Measurements from ENCODE around the gene GRAMD2B. TPM values are rescaled to one million over a fixed set of nuclear protein-coding genes. Genes with fewer than 3 reads are reported as not detected.

GRAMD2B gene
- total RNA-seq, 1 donor from 2014 or later: 15.0 TPM

DNA sequence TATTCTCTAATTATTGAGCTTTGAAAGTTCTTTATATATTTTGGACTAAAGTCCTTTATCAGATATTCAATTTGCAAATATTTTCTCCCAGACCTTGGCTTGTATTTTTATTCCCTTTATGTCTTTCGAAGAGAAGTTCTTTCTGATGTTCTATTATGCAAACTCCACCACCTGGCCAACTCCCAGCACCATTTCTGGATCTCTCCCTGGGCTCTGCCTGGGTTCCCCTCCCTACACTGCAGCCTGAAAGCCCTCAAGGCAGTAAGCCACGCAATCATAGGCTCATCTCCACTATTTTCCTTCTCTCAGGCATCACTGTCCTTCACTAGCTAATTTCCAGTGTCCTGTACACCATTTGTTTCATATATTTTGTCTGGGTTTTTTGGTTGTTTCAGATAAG lies 76.1 kb downstream of the GRAMD2B start:
- Mint-ChIP-seq H3K36me3 (peaks cover 3% of the 10 kb centered on the region), H3K4me3 (no peak overlapping the region), H3K4me1 (no peaks in the 10 kb centered on the region), H3K27me3 (ENCODE audit: low read depth) (no peaks in the 10 kb centered on the region), H3K9me3 (no peaks in the 10 kb centered on the region), H3K27ac (no peak overlapping the region)
- no peak for DNase-seq (ENCODE audit: low spot score in 2 of 2, unreplicated experiment in 2 of 2)
- TF ChIP-seq, protein P1, sequence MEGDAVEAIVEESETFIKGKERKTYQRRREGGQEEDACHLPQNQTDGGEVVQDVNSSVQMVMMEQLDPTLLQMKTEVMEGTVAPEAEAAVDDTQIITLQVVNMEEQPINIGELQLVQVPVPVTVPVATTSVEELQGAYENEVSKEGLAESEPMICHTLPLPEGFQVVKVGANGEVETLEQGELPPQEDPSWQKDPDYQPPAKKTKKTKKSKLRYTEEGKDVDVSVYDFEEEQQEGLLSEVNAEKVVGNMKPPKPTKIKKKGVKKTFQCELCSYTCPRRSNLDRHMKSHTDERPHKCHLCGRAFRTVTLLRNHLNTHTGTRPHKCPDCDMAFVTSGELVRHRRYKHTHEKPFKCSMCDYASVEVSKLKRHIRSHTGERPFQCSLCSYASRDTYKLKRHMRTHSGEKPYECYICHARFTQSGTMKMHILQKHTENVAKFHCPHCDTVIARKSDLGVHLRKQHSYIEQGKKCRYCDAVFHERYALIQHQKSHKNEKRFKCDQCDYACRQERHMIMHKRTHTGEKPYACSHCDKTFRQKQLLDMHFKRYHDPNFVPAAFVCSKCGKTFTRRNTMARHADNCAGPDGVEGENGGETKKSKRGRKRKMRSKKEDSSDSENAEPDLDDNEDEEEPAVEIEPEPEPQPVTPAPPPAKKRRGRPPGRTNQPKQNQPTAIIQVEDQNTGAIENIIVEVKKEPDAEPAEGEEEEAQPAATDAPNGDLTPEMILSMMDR (IDR thresholded peaks at IDR 0.05; ENCODE audit: unreplicated experiment): no peak

DNA sequence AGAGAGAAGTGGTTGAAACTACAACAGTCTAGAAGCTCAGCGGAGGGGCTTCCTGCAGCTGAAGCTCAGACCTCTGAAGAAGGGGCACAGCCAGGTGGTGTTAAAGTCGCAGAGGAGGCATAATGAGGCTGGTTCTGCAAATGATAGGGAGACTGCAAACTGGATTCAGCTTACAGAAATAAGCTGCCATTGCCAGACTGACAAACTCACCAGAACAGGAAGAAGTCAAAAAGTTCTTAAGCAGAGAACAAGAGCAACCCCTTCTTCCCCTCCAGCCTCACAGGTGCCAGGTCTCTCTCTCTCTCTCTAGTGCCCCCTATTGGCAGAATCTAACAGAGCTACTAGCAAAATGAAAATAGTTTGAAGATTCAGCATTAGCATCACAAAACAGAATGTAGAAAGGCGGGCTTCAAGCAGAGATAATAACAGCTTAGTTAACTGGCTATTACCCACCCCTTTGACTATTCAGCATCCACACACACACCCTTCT lies 76.7 kb downstream of the GRAMD2B start:
- Mint-ChIP-seq H3K9me3 (no peaks in the 10 kb centered on the region), H3K4me1 (no peaks in the 10 kb centered on the region), H3K27me3 (ENCODE audit: low read depth) (no peaks in the 10 kb centered on the region), H3K27ac (no peak overlapping the region), H3K36me3 (peaks cover 1% of the 10 kb centered on the region), H3K4me3 (no peak overlapping the region)
- no peak for DNase-seq (ENCODE audit: low spot score in 2 of 2, unreplicated experiment in 2 of 2)
- TF ChIP-seq, protein P1 (IDR thresholded peaks at IDR 0.05; ENCODE audit: unreplicated experiment): peak; percentile 32

DNA sequence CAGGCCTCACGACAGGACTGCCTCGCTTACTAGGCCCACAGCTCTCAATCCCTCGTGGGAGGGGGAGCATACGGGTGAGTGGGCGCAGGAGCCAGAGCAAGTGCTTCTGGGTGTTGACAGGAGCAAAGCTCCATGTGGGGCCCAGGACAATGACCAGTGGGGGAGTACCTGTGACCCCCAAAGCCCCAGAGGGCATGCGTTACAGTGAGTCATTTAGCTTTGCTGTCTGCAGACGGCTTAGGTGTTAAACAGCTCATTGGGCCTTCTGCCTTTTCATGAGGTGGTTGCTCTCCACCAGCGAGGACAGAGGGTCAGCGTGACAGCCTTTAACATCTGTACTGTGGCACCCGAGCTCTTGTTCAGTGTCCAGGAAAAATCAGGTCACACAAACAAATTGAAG lies 78.2 kb downstream of the GRAMD2B start:
- Mint-ChIP-seq H3K27ac (no peak overlapping the region), H3K4me1 (no peaks in the 10 kb centered on the region), H3K27me3 (ENCODE audit: low read depth) (no peaks in the 10 kb centered on the region), H3K9me3 (no peaks in the 10 kb centered on the region), H3K36me3 (peaks cover 1% of the 10 kb centered on the region), H3K4me3 (no peak overlapping the region)
- DNase-seq (ENCODE audit: low spot score in 2 of 2, unreplicated experiment in 2 of 2): no peak
- TF ChIP-seq, protein P1 (IDR thresholded peaks at IDR 0.05; ENCODE audit: unreplicated experiment): no peak

DNA sequence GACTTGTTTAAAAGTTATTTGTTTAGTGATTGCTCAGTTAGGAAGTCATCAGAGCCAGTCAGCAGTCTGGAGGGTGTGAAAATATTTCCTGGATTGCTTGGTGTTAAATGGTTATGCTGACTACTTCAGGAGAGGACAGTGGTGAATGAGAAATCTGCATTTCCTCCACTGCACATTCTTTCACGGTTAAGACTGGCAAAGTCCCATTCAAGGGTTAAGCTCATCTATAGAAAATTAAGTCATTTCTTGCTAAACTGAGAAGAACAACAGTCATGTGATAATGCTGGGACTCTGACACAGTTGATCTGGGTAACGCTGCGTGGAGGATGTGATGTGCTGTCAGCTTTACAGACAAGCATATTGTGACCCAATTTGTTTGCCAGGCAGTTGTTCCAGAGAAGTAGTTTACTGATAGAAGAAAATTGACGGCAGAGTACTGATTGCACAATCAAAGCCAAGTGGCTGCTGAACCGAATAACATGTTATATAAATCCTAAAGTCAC lies 80.4 kb downstream of the GRAMD2B start:
- Mint-ChIP-seq H3K4me1 (no peaks in the 10 kb centered on the region), H3K4me3 (no peak overlapping the region), H3K27me3 (ENCODE audit: low read depth) (no peaks in the 10 kb centered on the region), H3K27ac (no peak overlapping the region), H3K36me3 (no peaks in the 10 kb centered on the region), H3K9me3 (no peaks in the 10 kb centered on the region)
- TF ChIP-seq, protein P1 (IDR thresholded peaks at IDR 0.05; ENCODE audit: unreplicated experiment): no peak
- no peak for DNase-seq (ENCODE audit: low spot score in 2 of 2, unreplicated experiment in 2 of 2)

DNA sequence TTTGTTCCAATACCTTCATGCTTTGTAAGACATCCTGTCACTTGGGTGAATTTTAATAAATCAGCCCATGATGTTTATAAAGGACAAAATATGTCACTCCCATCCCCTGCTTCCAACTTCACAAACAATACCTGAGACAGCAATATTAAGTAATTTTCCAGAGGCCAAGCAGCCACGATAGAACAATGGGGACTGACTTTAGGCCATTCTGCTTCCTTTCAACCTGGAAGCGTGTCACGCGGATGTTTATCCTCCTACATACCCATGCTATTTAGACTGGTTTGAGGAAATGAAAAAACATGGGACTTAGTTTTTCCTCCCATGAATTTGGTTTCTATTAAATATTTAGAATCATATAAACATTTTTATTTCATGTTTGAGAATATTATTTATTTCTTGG lies 82.9 kb downstream of the GRAMD2B start:
- no peak overlapping the region for H3K27ac Mint-ChIP-seq
- no peak overlapping the region for H3K4me3 Mint-ChIP-seq
- H3K27me3 Mint-ChIP-seq (ENCODE audit: low read depth): no peaks in the 10 kb centered on the region
- TF ChIP-seq, protein P1 (IDR thresholded peaks at IDR 0.05; ENCODE audit: unreplicated experiment): no peak
- H3K4me1 Mint-ChIP-seq: peaks cover 2% of the 10 kb centered on the region
- no peaks in the 10 kb centered on the region for H3K9me3 Mint-ChIP-seq
- no peaks in the 10 kb centered on the region for H3K36me3 Mint-ChIP-seq
- no peak for DNase-seq (ENCODE audit: low spot score in 2 of 2, unreplicated experiment in 2 of 2)
